ENCODE measurements around the gene FAS. TPM values are rescaled to one million over a fixed set of nuclear protein-coding genes. Genes with fewer than 3 reads are reported as not detected.

The FAS gene
- total RNA-seq, 2 experiments from 2014 or later = 48.6 to 49.0 TPM

GRCh38 chr10:88974446-88975376 lies 15.9 kb upstream of the FAS start:
- ATAC-seq (peak; percentile 71), DNase-seq (no peak)
- TF ChIP-seq, protein P1, sequence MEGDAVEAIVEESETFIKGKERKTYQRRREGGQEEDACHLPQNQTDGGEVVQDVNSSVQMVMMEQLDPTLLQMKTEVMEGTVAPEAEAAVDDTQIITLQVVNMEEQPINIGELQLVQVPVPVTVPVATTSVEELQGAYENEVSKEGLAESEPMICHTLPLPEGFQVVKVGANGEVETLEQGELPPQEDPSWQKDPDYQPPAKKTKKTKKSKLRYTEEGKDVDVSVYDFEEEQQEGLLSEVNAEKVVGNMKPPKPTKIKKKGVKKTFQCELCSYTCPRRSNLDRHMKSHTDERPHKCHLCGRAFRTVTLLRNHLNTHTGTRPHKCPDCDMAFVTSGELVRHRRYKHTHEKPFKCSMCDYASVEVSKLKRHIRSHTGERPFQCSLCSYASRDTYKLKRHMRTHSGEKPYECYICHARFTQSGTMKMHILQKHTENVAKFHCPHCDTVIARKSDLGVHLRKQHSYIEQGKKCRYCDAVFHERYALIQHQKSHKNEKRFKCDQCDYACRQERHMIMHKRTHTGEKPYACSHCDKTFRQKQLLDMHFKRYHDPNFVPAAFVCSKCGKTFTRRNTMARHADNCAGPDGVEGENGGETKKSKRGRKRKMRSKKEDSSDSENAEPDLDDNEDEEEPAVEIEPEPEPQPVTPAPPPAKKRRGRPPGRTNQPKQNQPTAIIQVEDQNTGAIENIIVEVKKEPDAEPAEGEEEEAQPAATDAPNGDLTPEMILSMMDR (IDR thresholded peaks at IDR 0.05) = no peak
- Mint-ChIP-seq H3K27me3 (no peaks in the 10 kb centered on the region), H3K4me1 (ENCODE audit: low read depth) (peaks cover 18% of the 10 kb centered on the region), H3K9me3 (no peaks in the 10 kb centered on the region), H3K4me3 (peak overlapping the region; percentile 85), H3K27ac (peak overlapping the region; percentile 95), H3K36me3 (ENCODE audit: low read depth) (no peaks in the 10 kb centered on the region)
- ChIA-PET POLR2A (interaction anchor here (0.6 to 1.1 kb wide), 3 partner anchors 16 to 59 kb away, joined by 3 to 4 read pairs (median 3); partner anchors contain the start of gene FAS), CTCF (interaction anchor here (0.7 to 1.8 kb wide), 8 partner anchors 11 to 233 kb away, joined by 3 to 5 read pairs (median 4); partner anchors contain the start of genes CH25H and FAS)
- intact Hi-C loops (cut with micrococcal nuclease) = no loop called here

GRCh38 chr10:88975377-88975720 lies 15.2 kb upstream of the FAS start:
- no peak for DNase-seq
- TF ChIP-seq, protein P1 (IDR thresholded peaks at IDR 0.05) = no peak
- H3K36me3 Mint-ChIP-seq (ENCODE audit: low read depth) = no peaks in the 10 kb centered on the region
- H3K27me3 Mint-ChIP-seq = no peaks in the 10 kb centered on the region
- intact Hi-C loops (cut with micrococcal nuclease) = no loop called here
- peak overlapping the region; percentile 95 for H3K27ac Mint-ChIP-seq
- no peak for ATAC-seq
- H3K9me3 Mint-ChIP-seq = no peaks in the 10 kb centered on the region
- H3K4me1 Mint-ChIP-seq (ENCODE audit: low read depth) = peaks cover 18% of the 10 kb centered on the region
- H3K4me3 Mint-ChIP-seq = peak overlapping the region; percentile 85
- ChIA-PET POLR2A (interaction anchor here (0.6 to 1.1 kb wide), 3 partner anchors 15 to 553 kb away, joined by 3 read pairs; partner anchors contain the start of gene FAS), CTCF (interaction anchor here (1.0 to 2.1 kb wide), 7 partner anchors 12 to 232 kb away, joined by 3 to 6 read pairs (median 4); partner anchors contain the start of genes CH25H and FAS)

DNA sequence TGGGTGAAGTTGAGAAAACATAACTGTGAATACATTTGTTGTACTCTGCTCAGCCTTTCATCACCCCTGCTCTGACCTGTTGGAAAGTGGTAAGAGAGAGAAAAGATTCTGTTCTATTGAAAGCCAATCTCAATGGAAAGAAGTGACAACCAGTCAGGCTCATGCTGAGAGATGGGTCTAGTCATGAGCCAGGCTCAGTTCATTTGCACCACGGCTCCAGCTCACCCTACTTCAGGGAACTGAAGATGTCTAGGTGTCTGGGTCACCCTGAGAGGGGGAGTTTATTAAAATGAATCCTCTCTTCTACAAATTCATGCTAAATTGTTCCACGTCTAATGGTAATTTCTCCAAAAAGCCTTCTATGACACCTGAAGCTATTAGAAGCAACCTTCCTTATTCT lies 12.1 kb upstream of the FAS start:
- peaks cover 18% of the 10 kb centered on the region for H3K4me1 Mint-ChIP-seq (ENCODE audit: low read depth)
- H3K4me3 Mint-ChIP-seq = no peak overlapping the region
- TF ChIP-seq, protein P1 (IDR thresholded peaks at IDR 0.05) = no peak
- H3K9me3 Mint-ChIP-seq = no peaks in the 10 kb centered on the region
- no peaks in the 10 kb centered on the region for H3K27me3 Mint-ChIP-seq
- no peak overlapping the region for H3K27ac Mint-ChIP-seq
- intact Hi-C loops (cut with micrococcal nuclease) = no loop called here
- ChIA-PET CTCF (interaction anchor here (0.6 to 1.4 kb wide), 5 partner anchors 9 to 239 kb away, joined by 3 to 5 read pairs (median 3); partner anchors contain the start of gene FAS), POLR2A (interaction anchor here (1.2 to 1.4 kb wide), 2 partner anchors 12 to 15 kb away, joined by 3 to 8 read pairs; partner anchors contain the start of gene FAS)
- DNase-seq (no peak), ATAC-seq (peak; percentile 35)
- no peaks in the 10 kb centered on the region for H3K36me3 Mint-ChIP-seq (ENCODE audit: low read depth)

GRCh38 chr10:88979153-88979562 lies 11.4 kb upstream of the FAS start:
- intact Hi-C loops (cut with micrococcal nuclease) = no loop called here
- no peak for ATAC-seq
- ChIA-PET POLR2A (interaction anchor here (1.2 to 1.4 kb wide), 2 partner anchors 11 to 14 kb away, joined by 3 to 8 read pairs; partner anchors contain the start of gene FAS), CTCF (interaction anchor here (0.6 to 1.4 kb wide), 4 partner anchors 8 to 238 kb away, joined by 3 to 5 read pairs (median 4); partner anchors contain the start of gene FAS)
- Mint-ChIP-seq H3K9me3 (no peaks in the 10 kb centered on the region), H3K36me3 (ENCODE audit: low read depth) (no peaks in the 10 kb centered on the region), H3K27ac (no peak overlapping the region), H3K4me3 (no peak overlapping the region), H3K27me3 (no peaks in the 10 kb centered on the region), H3K4me1 (ENCODE audit: low read depth) (peaks cover 23% of the 10 kb centered on the region)
- DNase-seq = no peak
- TF ChIP-seq, protein P1 (IDR thresholded peaks at IDR 0.05) = no peak

All from activated CD8-positive, alpha-beta T cell treated with anti-CD3 and anti-CD28 coated beads for 36 hours (primary cell).